Measurements from ENCODE around the gene PDE3B.

The PDE3B gene

GRCh38 chr11:14637868-14638409 lies 5.7 kb upstream of the PDE3B start:
- DNase-seq (ENCODE audit: insufficient read length, low spot score) (no peak), FAIRE-seq (no peak)
- TF ChIP-seq SPI1 (IDR thresholded peaks at IDR 0.05; ENCODE audit: low read depth, low read length) (no peak), POLR2A (IDR thresholded peaks at IDR 0.05; ENCODE audit: low read depth, low read length) (no peak), POU2F2 (IDR thresholded peaks at IDR 0.05; ENCODE audit: low read depth, low read length) (no peak), PAX5 (IDR thresholded peaks at IDR 0.05; ENCODE audit: insufficient read depth, low read length, severe bottlenecking) (no peak), POLR2AphosphoS5 (IDR thresholded peaks at IDR 0.05; ENCODE audit: low read depth, low read length) (no peak), TAF1 (IDR thresholded peaks at IDR 0.05; ENCODE audit: low read depth, low read length) (no peak)

- TF ChIP-seq PAX5 (IDR thresholded peaks at IDR 0.05; ENCODE audit: insufficient read depth, low read length, severe bottlenecking) (no peak), TAF1 (IDR thresholded peaks at IDR 0.05; ENCODE audit: low read depth, low read length) (no peak), POU2F2 (IDR thresholded peaks at IDR 0.05; ENCODE audit: low read depth, low read length) (no peak), POLR2AphosphoS5 (IDR thresholded peaks at IDR 0.05; ENCODE audit: low read depth, low read length) (no peak), SPI1 (IDR thresholded peaks at IDR 0.05; ENCODE audit: low read depth, low read length) (no peak), POLR2A (IDR thresholded peaks at IDR 0.05; ENCODE audit: low read depth, low read length) (no peak)
- DNase-seq (ENCODE audit: insufficient read length, low spot score) (no peak), FAIRE-seq (no peak)
Measured at GRCh38 chr11:14638561-14638960, 5.0 kb upstream of the PDE3B start.

GRCh38 chr11:14641801-14642200 lies 1.8 kb upstream of the PDE3B start:
- DNase-seq (ENCODE audit: insufficient read length, low spot score) (no peak), FAIRE-seq (no peak)
- TF ChIP-seq TAF1 (IDR thresholded peaks at IDR 0.05; ENCODE audit: low read depth, low read length), result no peak
- TF ChIP-seq POU2F2 (IDR thresholded peaks at IDR 0.05; ENCODE audit: low read depth, low read length), result no peak
- TF ChIP-seq POLR2AphosphoS5 (IDR thresholded peaks at IDR 0.05; ENCODE audit: low read depth, low read length), result no peak
- no peak for TF ChIP-seq POLR2A (IDR thresholded peaks at IDR 0.05; ENCODE audit: low read depth, low read length)
- no peak for TF ChIP-seq SPI1 (IDR thresholded peaks at IDR 0.05; ENCODE audit: low read depth, low read length)
- TF ChIP-seq PAX5 (IDR thresholded peaks at IDR 0.05; ENCODE audit: insufficient read depth, low read length, severe bottlenecking), result no peak

- no peak for DNase-seq (ENCODE audit: insufficient read length, low spot score)
- TF ChIP-seq POLR2A (IDR thresholded peaks at IDR 0.05; ENCODE audit: low read depth, low read length) (no peak), POLR2AphosphoS5 (IDR thresholded peaks at IDR 0.05; ENCODE audit: low read depth, low read length) (no peak), POU2F2 (IDR thresholded peaks at IDR 0.05; ENCODE audit: low read depth, low read length) (no peak), PAX5 (IDR thresholded peaks at IDR 0.05; ENCODE audit: insufficient read depth, low read length, severe bottlenecking) (no peak), TAF1 (IDR thresholded peaks at IDR 0.05; ENCODE audit: low read depth, low read length) (no peak), SPI1 (IDR thresholded peaks at IDR 0.05; ENCODE audit: low read depth, low read length) (no peak)
- FAIRE-seq, result no peak
Measured at GRCh38 chr11:14642453-14642852, 1.2 kb upstream of the PDE3B start.

GRCh38 chr11:14642873-14643696 lies 519 bp upstream of the PDE3B start:
- FAIRE-seq (no peak), DNase-seq (ENCODE audit: insufficient read length, low spot score) (no peak)
- TF ChIP-seq POU2F2 (IDR thresholded peaks at IDR 0.05; ENCODE audit: low read depth, low read length) (no peak), POLR2A (IDR thresholded peaks at IDR 0.05; ENCODE audit: low read depth, low read length) (no peak), SPI1 (IDR thresholded peaks at IDR 0.05; ENCODE audit: low read depth, low read length) (no peak), POLR2AphosphoS5 (IDR thresholded peaks at IDR 0.05; ENCODE audit: low read depth, low read length) (no peak), PAX5 (IDR thresholded peaks at IDR 0.05; ENCODE audit: insufficient read depth, low read length, severe bottlenecking) (no peak), TAF1 (IDR thresholded peaks at IDR 0.05; ENCODE audit: low read depth, low read length) (no peak)

GRCh38 chr11:14644226-14645014 lies 816 bp downstream of the PDE3B start:
- peak; percentile 61 for FAIRE-seq
- DNase-seq (ENCODE audit: insufficient read length, low spot score), result peak; percentile 39
- TF ChIP-seq SPI1 (IDR thresholded peaks at IDR 0.05; ENCODE audit: low read depth, low read length), result no peak
- no peak for TF ChIP-seq POU2F2 (IDR thresholded peaks at IDR 0.05; ENCODE audit: low read depth, low read length)
- TF ChIP-seq TAF1 (IDR thresholded peaks at IDR 0.05; ENCODE audit: low read depth, low read length), result no peak
- TF ChIP-seq PAX5 (IDR thresholded peaks at IDR 0.05; ENCODE audit: insufficient read depth, low read length, severe bottlenecking), result no peak
- TF ChIP-seq POLR2A (IDR thresholded peaks at IDR 0.05; ENCODE audit: low read depth, low read length), result no peak
- no peak for TF ChIP-seq POLR2AphosphoS5 (IDR thresholded peaks at IDR 0.05; ENCODE audit: low read depth, low read length)

GRCh38 chr11:14645015-14645912 lies 1.7 kb downstream of the PDE3B start:
- no peak for DNase-seq (ENCODE audit: insufficient read length, low spot score)
- no peak for TF ChIP-seq PAX5 (IDR thresholded peaks at IDR 0.05; ENCODE audit: insufficient read depth, low read length, severe bottlenecking)
- TF ChIP-seq SPI1 (IDR thresholded peaks at IDR 0.05; ENCODE audit: low read depth, low read length), result no peak
- no peak for TF ChIP-seq POU2F2 (IDR thresholded peaks at IDR 0.05; ENCODE audit: low read depth, low read length)
- TF ChIP-seq POLR2A (IDR thresholded peaks at IDR 0.05; ENCODE audit: low read depth, low read length), result no peak
- no peak for FAIRE-seq

All from GM12891 (cell line).